ENCODE data around the gene PLS3. TPM values are rescaled to one million over a fixed set of nuclear protein-coding genes. Genes with fewer than 3 reads are reported as not detected.

PLS3 gene
- total RNA-seq, 4 donors from 2014 or later, result 129 to 268 (median 174) TPM

- Histone ChIP-seq H3K27me3 (peaks cover 0 to 6% of the 10 kb centered on the region in 2 donors), H3K27ac (peak overlapping the region; percentile 86 to 97), H3K4me3 (peak overlapping the region; percentile 61 to 80), H3K4me1 (no peaks in the 10 kb centered on the region), H3K36me3 (no peaks in the 10 kb centered on the region), H3K9me3 (no peaks in the 10 kb centered on the region)
- peak in 1 of 2 donors; percentile 30 for DNase-seq
- intact Hi-C loops (cut with DNase I; ENCODE audit: low total_unique reads), result no loop called here
- TF ChIP-seq, protein P1, sequence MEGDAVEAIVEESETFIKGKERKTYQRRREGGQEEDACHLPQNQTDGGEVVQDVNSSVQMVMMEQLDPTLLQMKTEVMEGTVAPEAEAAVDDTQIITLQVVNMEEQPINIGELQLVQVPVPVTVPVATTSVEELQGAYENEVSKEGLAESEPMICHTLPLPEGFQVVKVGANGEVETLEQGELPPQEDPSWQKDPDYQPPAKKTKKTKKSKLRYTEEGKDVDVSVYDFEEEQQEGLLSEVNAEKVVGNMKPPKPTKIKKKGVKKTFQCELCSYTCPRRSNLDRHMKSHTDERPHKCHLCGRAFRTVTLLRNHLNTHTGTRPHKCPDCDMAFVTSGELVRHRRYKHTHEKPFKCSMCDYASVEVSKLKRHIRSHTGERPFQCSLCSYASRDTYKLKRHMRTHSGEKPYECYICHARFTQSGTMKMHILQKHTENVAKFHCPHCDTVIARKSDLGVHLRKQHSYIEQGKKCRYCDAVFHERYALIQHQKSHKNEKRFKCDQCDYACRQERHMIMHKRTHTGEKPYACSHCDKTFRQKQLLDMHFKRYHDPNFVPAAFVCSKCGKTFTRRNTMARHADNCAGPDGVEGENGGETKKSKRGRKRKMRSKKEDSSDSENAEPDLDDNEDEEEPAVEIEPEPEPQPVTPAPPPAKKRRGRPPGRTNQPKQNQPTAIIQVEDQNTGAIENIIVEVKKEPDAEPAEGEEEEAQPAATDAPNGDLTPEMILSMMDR (IDR thresholded peaks at IDR 0.05), result no peak
- no peak for TF ChIP-seq POLR2A (IDR thresholded peaks at IDR 0.05)
Measured at GRCh38 chrX:115560211-115560977, 580 bp upstream of the PLS3 start.

- H3K27me3 ChIP-seq, result peaks cover 0 to 6% of the 10 kb centered on the region in 2 donors
- intact Hi-C loops (cut with DNase I; ENCODE audit: low total_unique reads), result no loop called here
- no peaks in the 10 kb centered on the region for H3K36me3 ChIP-seq
- no peaks in the 10 kb centered on the region for H3K9me3 ChIP-seq
- TF ChIP-seq, protein P1 (IDR thresholded peaks at IDR 0.05), result no peak
- no peak for TF ChIP-seq POLR2A (IDR thresholded peaks at IDR 0.05)
- peak overlapping the region; percentile 86 to 97 for H3K27ac ChIP-seq
- peak; percentile 60 for DNase-seq
- H3K4me3 ChIP-seq, result peak overlapping the region; percentile 61 to 80
- no peaks in the 10 kb centered on the region for H3K4me1 ChIP-seq
Measured at GRCh38 chrX:115561605-115562479, 868 bp downstream of the PLS3 start.

DNA sequence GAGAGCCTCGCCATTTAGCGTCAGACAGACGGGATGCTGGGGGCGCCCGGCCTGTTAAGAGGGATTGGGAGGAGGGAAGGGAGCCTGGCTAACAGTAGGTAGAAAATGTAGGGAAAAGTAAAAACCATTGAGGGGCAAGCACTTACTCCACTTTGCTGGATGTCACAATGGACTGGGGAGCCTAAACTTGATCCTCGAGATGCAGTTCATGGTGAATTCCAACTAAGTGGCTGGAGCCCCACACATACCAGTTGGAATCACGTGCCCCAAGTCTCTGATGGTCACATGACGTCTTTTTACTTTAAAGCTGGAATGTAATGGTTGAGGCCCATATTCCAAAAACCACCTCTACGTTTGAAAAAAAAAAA is 1.5 kb downstream of the PLS3 start:
- intact Hi-C loops (cut with DNase I; ENCODE audit: low total_unique reads), result no loop called here
- Histone ChIP-seq H3K27ac (peak overlapping the region; percentile 86 to 97), H3K9me3 (no peaks in the 10 kb centered on the region), H3K27me3 (peaks cover 0 to 6% of the 10 kb centered on the region in 2 donors), H3K4me1 (no peaks in the 10 kb centered on the region), H3K4me3 (peak overlapping the region; percentile 61 to 80), H3K36me3 (no peaks in the 10 kb centered on the region)
- TF ChIP-seq, protein P1 (IDR thresholded peaks at IDR 0.05), result no peak
- TF ChIP-seq POLR2A (IDR thresholded peaks at IDR 0.05), result no peak
- no peak for DNase-seq

GRCh38 chrX:115563633-115564162 is 2.7 kb downstream of the PLS3 start:
- H3K9me3 ChIP-seq, result no peaks in the 10 kb centered on the region
- TF ChIP-seq, protein P1 (IDR thresholded peaks at IDR 0.05), result no peak
- TF ChIP-seq POLR2A (IDR thresholded peaks at IDR 0.05), result no peak
- H3K4me3 ChIP-seq, result peak overlapping the region in 1 of 2 donors; percentile 61
- H3K4me1 ChIP-seq, result no peaks in the 10 kb centered on the region
- DNase-seq, result no peak
- H3K36me3 ChIP-seq, result no peaks in the 10 kb centered on the region
- intact Hi-C loops (cut with DNase I; ENCODE audit: low total_unique reads), result no loop called here
- peaks cover 0 to 6% of the 10 kb centered on the region in 2 donors for H3K27me3 ChIP-seq
- H3K27ac ChIP-seq, result peak overlapping the region; percentile 86 to 97
